NT2/D1 (cell line): ENCODE data around the gene RNASEH1.
A peak's percentile ranks its signal among the peaks of the same experiment; 100 is the strongest.
"Not testable (repeated sequence)": the region's sequence is repeated elsewhere in the genome, so short reads cannot be mapped to it uniquely, and the experiment has no call there.

Experiments used
- DNase-seq: peaks from one replicate; pipeline ENCODE4 v3.0.0-alpha.2; 2011; ENCODE audit warnings: low read depth, low spot score
- H3K27me3 ChIP-seq: 2 replicates; pipeline ENCODE4 v1.6.0; 2011; ENCODE audit warnings: mild to moderate bottlenecking; ENCODE audit not compliant: insufficient read length, insufficient read depth
- H3K36me3 ChIP-seq: 2 replicates; pipeline ENCODE4 v1.6.1; 2011; ENCODE audit warnings: mild to moderate bottlenecking, low read length, mixed read lengths; ENCODE audit not compliant: insufficient read depth, insufficient read length
- H3K4me1 ChIP-seq: 2 replicates; pipeline ENCODE4 v1.5.1; 2011; ENCODE audit not compliant: insufficient read depth, insufficient read length
- H3K4me3 ChIP-seq: 2 replicates; pipeline ENCODE4 v1.5.1; 2011; ENCODE audit warnings: low read depth; ENCODE audit not compliant: insufficient read length
- H3K9ac ChIP-seq: 2 replicates; pipeline ENCODE4 v1.6.0; 2011; ENCODE audit warnings: low read depth; ENCODE audit not compliant: insufficient read length
- H3K9me3 ChIP-seq: 2 replicates; pipeline ENCODE4 v1.5.1; 2011; ENCODE audit warnings: mild to moderate bottlenecking, low read length; ENCODE audit not compliant: insufficient read depth
- SUZ12 ChIP-seq: IDR thresholded peaks from 2 replicates; pipeline ENCODE4 v1.6.1; 2011; ENCODE audit not compliant: insufficient read length, insufficient read depth; ENCODE audit errors: extremely low read depth
- YY1 ChIP-seq: IDR thresholded peaks from 2 replicates; pipeline ENCODE4 v1.6.1; 2011; ENCODE audit not compliant: insufficient read length, insufficient read depth
- ZNF274 ChIP-seq: IDR thresholded peaks from 2 replicates; pipeline ENCODE4 v1.6.1; 2011; ENCODE audit warnings: mild to moderate bottlenecking, low read depth, low read length

Gene RNASEH1

GRCh38 chr2:3519255-3520205 lies 38.6 kb downstream of the RNASEH1 start, which contains the start of gene ADI1:
TSS of gene ADI1 (minus strand) at chr2:3519531. CDS start at chr2:3519487, 44 bp downstream.
- peak; percentile 62 for DNase-seq
- Histone ChIP-seq H3K4me3 (peak within 1 kb of the TSS; percentile 75), H3K27me3 (no peaks in the 10 kb centered on the region), H3K36me3 (peaks cover 7% of the 10 kb centered on the region), H3K9me3 (peaks cover 23% of the 10 kb centered on the region; the same call in 1 of the 2 replicates), H3K4me1 (no peaks in the 10 kb centered on the region), H3K9ac (peak within 1 kb of the TSS; percentile 82)
- TF ChIP-seq YY1 (no peak), SUZ12 (no peak), ZNF274 (no peak)

- TF ChIP-seq SUZ12, result no peak
- TF ChIP-seq ZNF274, result no peak
- no peak for TF ChIP-seq YY1
- DNase-seq, result peak; percentile 98
- H3K9ac ChIP-seq, result peak overlapping the region; percentile 82
- peak overlapping the region; percentile 75 for H3K4me3 ChIP-seq
- no peaks in the 10 kb centered on the region for H3K4me1 ChIP-seq
- H3K9me3 ChIP-seq, result peaks cover 29% of the 10 kb centered on the region; the same call in 1 of the 2 replicates
- peaks cover 14% of the 10 kb centered on the region for H3K36me3 ChIP-seq
- H3K27me3 ChIP-seq, result no peaks in the 10 kb centered on the region
Measured at GRCh38 chr2:3518496-3519254, 39.5 kb downstream of the RNASEH1 start.

- Histone ChIP-seq H3K9me3 (peaks cover 29% of the 10 kb centered on the region; the same call in 1 of the 2 replicates), H3K4me1 (no peaks in the 10 kb centered on the region), H3K27me3 (no peaks in the 10 kb centered on the region), H3K4me3 (peak overlapping the region; percentile 75), H3K9ac (peak overlapping the region; percentile 82), H3K36me3 (peaks cover 18% of the 10 kb centered on the region)
- TF ChIP-seq YY1, result no peak
- no peak for TF ChIP-seq SUZ12
- TF ChIP-seq ZNF274, result no peak
- DNase-seq, result no peak
Measured at GRCh38 chr2:3517948-3518495, 40.1 kb downstream of the RNASEH1 start.

GRCh38 chr2:3516831-3517230 lies 41.3 kb downstream of the RNASEH1 start:
- Histone ChIP-seq H3K9me3 (peaks cover 29% of the 10 kb centered on the region; the same call in 1 of the 2 replicates), H3K36me3 (peaks cover 23% of the 10 kb centered on the region), H3K27me3 (no peaks in the 10 kb centered on the region), H3K4me1 (peaks cover 7% of the 10 kb centered on the region), H3K9ac (no peak overlapping the region), H3K4me3 (no peak overlapping the region)
- TF ChIP-seq ZNF274 (no peak), SUZ12 (no peak), YY1 (no peak)
- no peak for DNase-seq

DNA sequence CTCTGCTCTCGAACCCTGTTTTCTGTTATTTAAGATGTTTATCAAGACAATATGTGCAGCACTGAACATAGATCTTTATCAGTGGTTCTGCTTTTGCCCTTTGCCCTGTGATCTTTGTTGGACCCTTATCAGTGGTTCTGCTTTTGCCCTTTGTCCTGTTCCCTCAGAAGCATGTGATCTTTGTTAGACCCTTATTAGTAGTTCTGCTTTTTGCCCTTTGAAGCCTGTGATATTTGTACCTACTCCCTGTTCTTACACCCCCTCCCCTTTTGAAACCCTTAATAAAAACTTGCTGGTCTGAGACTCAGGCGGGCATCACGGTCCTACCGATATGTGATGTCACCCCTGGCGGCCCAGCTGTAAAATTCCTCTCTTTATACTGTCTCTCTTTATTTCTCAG lies 42.7 kb downstream of the RNASEH1 start:
- H3K4me1 ChIP-seq, H3K9ac ChIP-seq, H3K4me3 ChIP-seq, DNase-seq, H3K27me3 ChIP-seq: not testable (repeated sequence)
- H3K36me3 ChIP-seq, result peaks cover 29% of the 10 kb centered on the region
- peaks cover 29% of the 10 kb centered on the region; the same call in 1 of the 2 replicates for H3K9me3 ChIP-seq

DNA sequence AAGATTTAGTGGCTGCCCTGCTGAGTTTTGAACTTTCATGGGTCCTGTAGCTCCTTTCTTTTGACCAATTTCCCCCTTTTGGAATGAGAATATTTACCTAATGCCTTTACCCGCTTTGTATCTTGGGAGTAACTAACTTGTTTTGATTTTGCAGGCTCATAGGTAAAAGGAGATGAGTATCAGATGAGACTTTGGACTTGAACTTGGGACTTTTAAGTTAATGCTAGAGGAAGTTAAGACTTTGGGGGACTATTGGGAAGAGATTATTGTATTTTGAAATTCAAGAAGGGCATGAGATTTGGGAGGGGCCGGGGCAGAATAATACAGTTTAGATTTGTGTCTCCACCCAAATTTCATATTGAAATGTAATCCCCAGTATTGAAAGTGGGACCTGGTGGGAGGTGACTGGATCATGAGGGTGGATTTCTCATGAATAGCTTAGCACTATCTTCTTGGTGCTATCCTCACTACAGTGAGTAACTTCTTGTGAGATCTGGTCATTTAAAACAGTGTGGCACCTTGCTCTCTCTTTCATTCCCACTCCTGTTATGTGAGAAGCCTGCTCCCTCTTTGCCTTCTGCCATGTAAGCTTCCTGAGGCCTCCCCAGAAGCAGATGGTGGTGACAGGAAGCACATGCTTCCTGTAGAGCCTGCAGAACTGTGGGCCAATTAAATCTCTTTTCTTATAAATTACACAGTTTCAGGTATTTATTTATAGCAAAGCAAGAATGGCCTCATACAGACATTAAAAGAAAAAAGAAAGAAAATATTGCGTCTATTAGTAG lies 44.9 kb downstream of the RNASEH1 start:
- TF ChIP-seq ZNF274 (no peak), YY1 (no peak)
- peaks cover 29% of the 10 kb centered on the region; the same call in 1 of the 2 replicates for H3K9me3 ChIP-seq
- peaks cover 7% of the 10 kb centered on the region for H3K4me1 ChIP-seq
- no peak overlapping the region for H3K4me3 ChIP-seq
- no peak for DNase-seq
- H3K36me3 ChIP-seq, result peaks cover 29% of the 10 kb centered on the region
- no peaks in the 10 kb centered on the region for H3K27me3 ChIP-seq
- no peak overlapping the region for H3K9ac ChIP-seq

- no peak overlapping the region for H3K4me3 ChIP-seq
- no peaks in the 10 kb centered on the region for H3K27me3 ChIP-seq
- peaks cover 7% of the 10 kb centered on the region for H3K4me1 ChIP-seq
- TF ChIP-seq SUZ12, result no peak
- TF ChIP-seq YY1, result no peak
- no peak for TF ChIP-seq ZNF274
- DNase-seq, result peak; percentile 61
- H3K9me3 ChIP-seq, result peaks cover 29% of the 10 kb centered on the region; the same call in 1 of the 2 replicates
- H3K36me3 ChIP-seq, result peaks cover 27% of the 10 kb centered on the region
- H3K9ac ChIP-seq, result no peak overlapping the region
Measured at GRCh38 chr2:3512086-3512485, 46.0 kb downstream of the RNASEH1 start.
